Astrocyte (in vitro differentiated cells and primary cell): ENCODE data around the gene THTPA. TPM values are rescaled to one million over a fixed set of nuclear protein-coding genes. Genes with fewer than 3 reads are reported as not detected.

Source experiments
- DNase-seq: peaks from one replicate; pipeline ENCODE4 v3.0.0-alpha.2; 2010; ENCODE audit warnings: low read depth
- FAIRE-seq: peaks from 2 replicates; lab custom pipeline; 2011; peaks lifted over from hg19 to GRCh38; lab: Jason Lieb, UNC
- H2AFZ ChIP-seq: 2 replicates; pipeline ENCODE4 v1.6.0; 2012; ENCODE audit warnings: low read depth, low read length, inconsistent platforms
- H3K27ac ChIP-seq: 2 replicates; pipeline ENCODE4 v1.5.1; 2011; ENCODE audit warnings: low read depth, low read length, inconsistent platforms
- H3K27me3 ChIP-seq: 2 replicates; pipeline ENCODE4 v1.6.0; 2011; ENCODE audit warnings: low read length, inconsistent platforms; ENCODE audit not compliant: insufficient read depth
- H3K36me3 ChIP-seq: 2 replicates; pipeline ENCODE4 v1.5.1; 2011; ENCODE audit warnings: low read length, inconsistent platforms; ENCODE audit not compliant: insufficient read depth
- H3K4me1 ChIP-seq: 2 replicates; pipeline ENCODE4 v1.5.1; 2011; ENCODE audit warnings: low read length, inconsistent platforms; ENCODE audit not compliant: insufficient read depth
- H3K4me2 ChIP-seq: 2 replicates; pipeline ENCODE4 v1.6.0; 2012; ENCODE audit warnings: low read length, inconsistent platforms
- H3K4me3 ChIP-seq: 2 replicates; pipeline ENCODE4 v1.5.1; 2011; ENCODE audit warnings: low read depth, mild to moderate bottlenecking, low read length, inconsistent platforms; ENCODE audit not compliant: insufficient read depth
- H3K79me2 ChIP-seq: 2 replicates; pipeline ENCODE4 v1.6.0; 2012; ENCODE audit warnings: mild to moderate bottlenecking, low read length, inconsistent platforms; ENCODE audit not compliant: insufficient read depth
- H3K9ac ChIP-seq: 2 replicates; pipeline ENCODE4 v1.6.0; 2012; ENCODE audit warnings: mild to moderate bottlenecking, low read length, inconsistent platforms
- H3K9me3 ChIP-seq: 2 replicates; pipeline ENCODE4 v1.5.1; 2012; ENCODE audit warnings: low read depth, mild to moderate bottlenecking, low read length, inconsistent platforms; ENCODE audit not compliant: insufficient read depth
- H4K20me1 ChIP-seq: 2 replicates; pipeline ENCODE4 v1.6.0; 2012; ENCODE audit warnings: low read length, inconsistent platforms; ENCODE audit not compliant: insufficient read depth
- H3K27ac Mint-ChIP-seq: one replicate; pipeline ENCODE4 v1.8.0; 2021; ENCODE audit warnings: mild to moderate bottlenecking, mixed read lengths; ENCODE audit not compliant: unreplicated experiment
- H3K27me3 Mint-ChIP-seq: one replicate; pipeline ENCODE4 v1.8.0; 2021; ENCODE audit warnings: low read depth, mixed read lengths; ENCODE audit not compliant: unreplicated experiment
- H3K36me3 Mint-ChIP-seq: one replicate; pipeline ENCODE4 v1.8.0; 2021; ENCODE audit warnings: low read depth, mixed read lengths; ENCODE audit not compliant: unreplicated experiment
- H3K4me1 Mint-ChIP-seq: one replicate; pipeline ENCODE4 v1.8.0; 2021; ENCODE audit warnings: low read depth, mixed read lengths; ENCODE audit not compliant: unreplicated experiment
- H3K4me3 Mint-ChIP-seq: one replicate; pipeline ENCODE4 v1.8.0; 2021; ENCODE audit warnings: mild to moderate bottlenecking, moderate library complexity, mixed read lengths; ENCODE audit not compliant: unreplicated experiment
- H3K9me3 Mint-ChIP-seq: one replicate; pipeline ENCODE4 v1.8.0; 2021; ENCODE audit warnings: mild to moderate bottlenecking, mixed read lengths; ENCODE audit not compliant: unreplicated experiment
- CTCF ChIP-seq: IDR thresholded peaks from 2 replicates; pipeline ENCODE4 v1.5.1; 2011; ENCODE audit warnings: low read depth, mild to moderate bottlenecking, inconsistent platforms, low read length, moderate library complexity; ENCODE audit not compliant: insufficient read depth
- EZH2 ChIP-seq: IDR thresholded peaks from 2 replicates; pipeline ENCODE4 v1.6.1; 2012; ENCODE audit warnings: mild to moderate bottlenecking, low read length, inconsistent platforms; ENCODE audit not compliant: insufficient read depth
- total RNA-seq: library from RNA; stranded (reverse); gene quantifications from 2 replicates; pipeline ENCODE4 v1.2.1, GENCODE V29; 2021

The THTPA gene
- total RNA-seq, 1 donor from 2014 or later, result 8.1 TPM

GRCh38 chr14:23543403-23543802 lies 12.7 kb upstream of the THTPA start:
- Mint-ChIP-seq H3K36me3 (peaks cover 9% of the 10 kb centered on the region), H3K4me1 (peaks cover 35% of the 10 kb centered on the region), H3K4me3 (peak overlapping the region; percentile 8), H3K9me3 (peaks cover 2% of the 10 kb centered on the region), H3K27ac (no peak overlapping the region), H3K27me3 (no peaks in the 10 kb centered on the region)
- Histone ChIP-seq H3K79me2 (no peaks in the 10 kb centered on the region), H2AFZ (no peak overlapping the region), H3K4me1 (peaks cover 8% of the 10 kb centered on the region), H3K4me2 (no peak overlapping the region), H3K9ac (no peak overlapping the region), H3K36me3 (no peaks in the 10 kb centered on the region), H4K20me1 (no peaks in the 10 kb centered on the region), H3K27me3 (no peaks in the 10 kb centered on the region), H3K9me3 (no peaks in the 10 kb centered on the region), H3K4me3 (no peak overlapping the region), H3K27ac (no peak overlapping the region)
- DNase-seq, result no peak
- FAIRE-seq, result no peak
- TF ChIP-seq EZH2 (no peak), CTCF (no peak)

- no peaks in the 10 kb centered on the region for H3K79me2 ChIP-seq
- peak overlapping the region; percentile 61 for H3K4me3 Mint-ChIP-seq
- peaks cover 21% of the 10 kb centered on the region for H3K4me1 Mint-ChIP-seq
- no peaks in the 10 kb centered on the region for H3K27me3 ChIP-seq
- peak overlapping the region; percentile 34 for H3K27ac Mint-ChIP-seq
- no peaks in the 10 kb centered on the region for H3K9me3 ChIP-seq
- no peaks in the 10 kb centered on the region for H3K36me3 ChIP-seq
- no peak overlapping the region for H3K4me3 ChIP-seq
- H3K27me3 Mint-ChIP-seq, result no peaks in the 10 kb centered on the region
- H4K20me1 ChIP-seq, result no peaks in the 10 kb centered on the region
- DNase-seq (no peak), FAIRE-seq (no peak)
- H3K36me3 Mint-ChIP-seq, result peaks cover 9% of the 10 kb centered on the region
- no peak for TF ChIP-seq EZH2
- no peak for TF ChIP-seq CTCF
- H2AFZ ChIP-seq, result peak overlapping the region; percentile 56
- peak overlapping the region; percentile 58 for H3K4me2 ChIP-seq
- H3K27ac ChIP-seq, result no peak overlapping the region
- H3K9me3 Mint-ChIP-seq, result peaks cover 2% of the 10 kb centered on the region
- no peak overlapping the region for H3K9ac ChIP-seq
- peaks cover 11% of the 10 kb centered on the region for H3K4me1 ChIP-seq
Measured at GRCh38 chr14:23544511-23545447, 11.3 kb upstream of the THTPA start.
